SJSA1 (cell line): Measurements from ENCODE around the gene PRKCH. TPM values are rescaled to one million over a fixed set of nuclear protein-coding genes. Genes with fewer than 3 reads are reported as not detected.

ENCODE experiments used
- DNase-seq, 2 experiments: peaks; one replicate each; pipeline ENCODE4 v3.0.0-alpha.2; 2015 to 2020; ENCODE audit warnings: low spot score in 2 of 2, low read depth in 1 of 2
- H3K27ac ChIP-seq: fragments of 250-450 bp; sonication (Bioruptor Pico); 2 replicates; pipeline ENCODE4 v1.5.1; 2020; ENCODE audit warnings: mild to moderate bottlenecking, moderate library complexity
- H3K27me3 ChIP-seq: fragments of 250-450 bp; sonication (Bioruptor Pico); replicated peaks from 2 replicates; pipeline ENCODE4 v1.5.1; 2020; ENCODE audit warnings: mild to moderate bottlenecking, moderate library complexity
- H3K36me3 ChIP-seq: fragments of 250-450 bp; sonication (Bioruptor Pico); 2 replicates; pipeline ENCODE4 v1.5.1; 2020; ENCODE audit warnings: mild to moderate bottlenecking
- H3K4me1 ChIP-seq: fragments of 250-450 bp; sonication (Bioruptor Pico); replicated peaks from 2 replicates; pipeline ENCODE4 v1.6.1; 2021; ENCODE audit warnings: mild to moderate bottlenecking
- H3K4me3 ChIP-seq: fragments of 250-450 bp; sonication (Bioruptor Pico); 2 replicates; pipeline ENCODE4 v1.5.1; 2020; ENCODE audit warnings: mild to moderate bottlenecking
- H3K9me3 ChIP-seq: fragments of 250-450 bp; sonication (Bioruptor Pico); replicated peaks from 2 replicates; pipeline ENCODE4 v1.5.1; 2020; ENCODE audit warnings: mild to moderate bottlenecking
- total RNA-seq: library from RNA; depleted of rRNA; stranded (reverse); fragments of >200 nt; shearing (Covaris generic); gene quantifications from 2 replicates; pipeline ENCODE4 v1.2.3, GENCODE V29; 2014

The PRKCH gene
- total RNA-seq, 1 experiment from 2014 or later: 5.7 TPM

GRCh38 chr14:61512026-61512834 is 190.9 kb downstream of the PRKCH start:
- Histone ChIP-seq H3K9me3 (no peaks in the 10 kb centered on the region), H3K4me3 (no peak overlapping the region), H3K36me3 (no peaks in the 10 kb centered on the region), H3K27ac (no peak overlapping the region), H3K27me3 (no peaks in the 10 kb centered on the region), H3K4me1 (no peaks in the 10 kb centered on the region)
- no peak for DNase-seq

DNA sequence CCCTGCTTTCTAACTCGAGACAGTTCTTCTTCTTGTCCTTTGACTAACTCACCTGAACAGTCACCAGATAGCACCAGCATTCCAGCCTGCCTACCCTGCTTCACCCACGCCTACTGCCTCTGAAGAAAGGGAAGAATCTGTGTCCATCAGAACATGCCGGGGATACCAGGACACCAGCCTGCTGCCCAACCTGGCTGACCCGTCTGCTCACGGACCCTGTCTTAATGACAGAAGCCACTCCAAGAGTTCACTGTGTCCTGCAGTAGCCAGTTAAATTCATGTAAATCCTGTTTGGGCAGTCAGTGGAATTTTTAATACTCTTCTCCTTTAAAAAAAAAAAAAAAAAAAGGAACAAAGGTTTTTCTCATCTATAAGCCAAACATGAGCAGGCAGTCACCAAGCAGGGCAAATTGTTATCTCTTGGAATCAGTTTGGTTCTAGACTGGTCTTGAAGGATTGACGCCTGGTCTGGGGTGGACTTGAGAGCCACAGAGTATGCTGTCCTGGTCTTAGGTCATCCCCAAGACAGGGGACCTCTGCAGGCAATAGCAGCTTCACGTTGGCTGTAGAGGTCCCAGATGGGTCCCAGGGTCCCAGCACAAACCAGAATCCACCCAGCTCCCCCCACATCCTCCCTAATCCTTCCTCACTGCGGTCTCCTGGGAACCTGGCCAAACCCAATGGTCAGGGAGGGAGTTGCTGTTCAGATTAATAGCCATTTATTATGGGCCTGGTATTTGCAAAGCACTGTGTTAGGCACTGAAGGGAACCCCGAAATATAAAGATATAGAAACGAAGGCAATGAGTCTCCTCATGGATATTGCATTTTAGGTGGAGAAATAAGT is 192.8 kb downstream of the PRKCH start:
- Histone ChIP-seq H3K4me1 (no peaks in the 10 kb centered on the region), H3K27ac (no peak overlapping the region), H3K36me3 (no peaks in the 10 kb centered on the region), H3K9me3 (no peaks in the 10 kb centered on the region), H3K4me3 (no peak overlapping the region), H3K27me3 (no peaks in the 10 kb centered on the region)
- no peak for DNase-seq

DNA sequence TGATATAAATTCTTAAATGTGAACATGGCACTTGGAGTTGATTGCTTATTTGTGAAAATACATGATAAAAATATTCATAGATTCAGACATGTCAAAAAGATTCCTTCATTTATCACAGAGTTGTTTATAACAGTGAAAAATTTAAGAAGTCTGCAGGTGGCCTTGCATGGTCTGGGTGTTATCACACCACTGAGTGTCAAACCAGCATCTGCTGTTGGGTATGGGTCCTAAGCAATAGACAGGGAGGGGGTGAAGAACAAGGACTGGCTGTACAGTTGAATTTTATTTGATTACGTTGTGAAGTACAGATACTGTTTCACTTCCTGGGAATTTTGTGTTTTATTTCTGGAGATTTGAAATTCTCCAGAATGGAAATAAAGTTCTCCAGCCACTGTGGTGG is 193.5 kb downstream of the PRKCH start:
- Histone ChIP-seq H3K27me3 (no peaks in the 10 kb centered on the region), H3K4me1 (no peaks in the 10 kb centered on the region), H3K4me3 (no peak overlapping the region), H3K9me3 (no peaks in the 10 kb centered on the region), H3K27ac (no peak overlapping the region), H3K36me3 (no peaks in the 10 kb centered on the region)
- no peak for DNase-seq

GRCh38 chr14:61515436-61516117 is 194.2 kb downstream of the PRKCH start:
- no peaks in the 10 kb centered on the region for H3K4me1 ChIP-seq
- H3K9me3 ChIP-seq: no peaks in the 10 kb centered on the region
- no peak for DNase-seq
- H3K27me3 ChIP-seq: no peaks in the 10 kb centered on the region
- no peaks in the 10 kb centered on the region for H3K36me3 ChIP-seq
- H3K27ac ChIP-seq: no peak overlapping the region
- H3K4me3 ChIP-seq: no peak overlapping the region

DNA sequence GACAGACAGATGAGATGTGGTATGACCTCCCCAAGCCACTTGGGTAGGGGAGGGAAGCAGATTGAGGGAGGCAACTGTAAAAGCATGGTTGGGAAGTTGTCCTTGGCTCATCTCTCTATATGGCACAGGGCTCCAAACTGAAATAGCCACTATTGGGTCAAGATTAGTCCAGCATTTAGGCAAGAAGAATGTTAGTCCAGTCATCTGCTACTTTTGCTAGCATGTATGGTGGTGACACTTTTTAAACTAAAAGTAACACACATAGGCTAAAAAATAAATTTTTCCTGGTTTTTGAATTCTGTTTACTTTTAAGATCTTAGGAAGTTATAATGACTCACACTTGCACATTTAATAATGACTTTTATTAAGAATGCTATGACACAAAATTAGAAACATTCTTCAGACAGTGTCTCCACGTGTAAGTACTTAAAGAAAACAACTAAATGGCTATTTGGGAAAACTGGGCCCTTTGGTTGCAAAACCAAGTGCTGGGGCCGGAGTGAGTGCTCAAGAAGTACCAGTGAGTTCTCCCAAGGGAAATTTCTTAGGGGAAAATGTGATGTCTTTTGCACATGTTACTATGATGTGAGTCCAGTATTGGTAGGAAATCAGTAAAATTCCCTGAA is 194.9 kb downstream of the PRKCH start:
- no peak overlapping the region for H3K27ac ChIP-seq
- H3K27me3 ChIP-seq: no peaks in the 10 kb centered on the region
- H3K4me3 ChIP-seq: no peak overlapping the region
- no peak for DNase-seq
- no peaks in the 10 kb centered on the region for H3K4me1 ChIP-seq
- no peaks in the 10 kb centered on the region for H3K36me3 ChIP-seq
- H3K9me3 ChIP-seq: no peaks in the 10 kb centered on the region

- no peaks in the 10 kb centered on the region for H3K4me1 ChIP-seq
- no peak for DNase-seq
- no peak overlapping the region for H3K4me3 ChIP-seq
- no peaks in the 10 kb centered on the region for H3K27me3 ChIP-seq
- H3K36me3 ChIP-seq: no peaks in the 10 kb centered on the region
- no peak overlapping the region for H3K27ac ChIP-seq
- H3K9me3 ChIP-seq: no peaks in the 10 kb centered on the region
Measured at GRCh38 chr14:61516964-61517653, 195.7 kb downstream of the PRKCH start.

- Histone ChIP-seq H3K36me3 (no peaks in the 10 kb centered on the region), H3K4me1 (no peaks in the 10 kb centered on the region), H3K27me3 (no peaks in the 10 kb centered on the region), H3K27ac (no peak overlapping the region), H3K4me3 (no peak overlapping the region), H3K9me3 (no peaks in the 10 kb centered on the region)
- DNase-seq: no peak
Measured at GRCh38 chr14:61517911-61518384, 196.6 kb downstream of the PRKCH start.

DNA sequence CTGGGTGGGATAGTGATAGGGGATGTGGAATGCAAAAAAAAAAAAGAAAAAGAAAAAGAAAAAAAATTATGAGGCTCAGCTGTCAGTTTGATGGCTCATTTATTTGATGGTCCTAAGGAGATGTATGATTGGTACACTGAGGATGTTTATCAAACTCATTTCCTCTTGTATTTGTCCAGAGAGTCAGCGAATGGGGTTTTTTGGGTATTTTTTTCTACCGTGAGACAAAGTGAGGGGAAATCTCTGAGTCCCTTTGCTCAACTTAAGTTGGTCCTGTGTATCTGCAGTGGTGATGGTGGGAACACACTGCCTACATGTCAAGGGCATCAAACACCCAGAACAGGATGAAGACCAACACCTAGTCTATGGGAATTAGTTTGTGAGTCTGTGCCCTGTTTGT is 197.0 kb downstream of the PRKCH start:
- no peak overlapping the region for H3K27ac ChIP-seq
- no peak for DNase-seq
- no peaks in the 10 kb centered on the region for H3K36me3 ChIP-seq
- H3K4me1 ChIP-seq: no peaks in the 10 kb centered on the region
- no peaks in the 10 kb centered on the region for H3K27me3 ChIP-seq
- H3K4me3 ChIP-seq: no peak overlapping the region
- no peaks in the 10 kb centered on the region for H3K9me3 ChIP-seq

DNA sequence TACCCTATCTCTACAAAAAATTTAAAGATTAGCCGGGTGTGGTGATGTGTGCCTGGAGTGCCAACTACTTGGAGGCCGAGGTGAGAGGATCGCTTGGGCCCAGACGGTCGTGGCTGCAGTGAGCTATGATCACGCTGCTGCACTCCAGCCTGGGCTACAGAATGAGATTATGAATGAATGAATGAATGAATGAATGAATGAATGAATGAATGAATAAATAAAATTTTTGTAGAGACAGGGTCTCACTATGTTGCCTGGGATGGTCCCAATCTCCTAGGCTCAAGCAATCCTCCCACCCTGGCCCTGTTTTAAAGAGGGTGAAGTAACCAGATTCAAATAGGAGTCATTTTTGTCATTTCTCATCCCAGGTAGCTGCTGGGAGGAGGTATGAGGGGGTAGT is 197.7 kb downstream of the PRKCH start:
- no peaks in the 10 kb centered on the region for H3K36me3 ChIP-seq
- peaks cover 4% of the 10 kb centered on the region for H3K4me1 ChIP-seq
- no peaks in the 10 kb centered on the region for H3K27me3 ChIP-seq
- no peak overlapping the region for H3K4me3 ChIP-seq
- no peak overlapping the region for H3K27ac ChIP-seq
- H3K9me3 ChIP-seq: no peaks in the 10 kb centered on the region
- DNase-seq: no peak

DNA sequence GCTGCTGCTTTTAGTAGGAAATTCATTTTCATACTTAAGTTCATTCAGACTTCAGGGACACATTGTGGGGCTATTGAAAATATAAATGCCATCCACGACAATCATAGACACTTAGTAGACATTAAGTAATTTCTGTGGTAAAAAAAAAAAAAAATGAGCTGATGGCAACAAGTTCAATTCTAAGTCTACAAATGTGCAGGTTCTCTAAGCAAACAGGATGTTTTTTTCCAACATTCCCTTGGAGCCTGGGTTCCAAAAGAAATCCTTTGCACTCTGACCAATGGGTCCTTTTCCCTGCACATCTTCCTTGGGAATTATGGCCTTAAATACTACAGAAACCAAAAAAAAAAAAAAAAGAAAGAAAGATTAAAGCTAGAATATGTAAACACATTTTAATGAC is 198.4 kb downstream of the PRKCH start:
- Histone ChIP-seq H3K27me3 (no peaks in the 10 kb centered on the region), H3K4me3 (no peak overlapping the region), H3K4me1 (peaks cover 10% of the 10 kb centered on the region), H3K27ac (no peak overlapping the region), H3K36me3 (no peaks in the 10 kb centered on the region), H3K9me3 (no peaks in the 10 kb centered on the region)
- no peak for DNase-seq

DNA sequence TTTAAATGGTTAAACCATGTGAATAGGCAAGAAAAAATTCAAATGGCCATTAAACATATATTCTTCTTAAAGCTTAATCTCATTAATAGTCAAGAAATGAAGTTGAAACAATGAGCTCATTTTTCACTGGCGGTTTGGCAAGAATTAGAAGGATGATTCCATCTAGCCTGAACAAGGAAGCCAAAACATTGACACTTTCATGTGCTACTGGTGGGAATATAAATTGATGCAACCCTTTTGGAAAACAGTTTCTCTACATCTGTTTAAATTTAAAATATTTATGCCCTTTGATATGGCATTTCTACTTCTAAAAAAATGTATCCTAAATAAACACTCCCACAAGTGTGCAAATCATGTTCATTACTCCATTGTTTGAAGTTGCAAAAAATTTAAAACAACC is 199.2 kb downstream of the PRKCH start:
- Histone ChIP-seq H3K36me3 (no peaks in the 10 kb centered on the region), H3K27me3 (no peaks in the 10 kb centered on the region), H3K27ac (no peak overlapping the region), H3K4me3 (no peak overlapping the region), H3K4me1 (peaks cover 18% of the 10 kb centered on the region), H3K9me3 (no peaks in the 10 kb centered on the region)
- DNase-seq: no peak

DNA sequence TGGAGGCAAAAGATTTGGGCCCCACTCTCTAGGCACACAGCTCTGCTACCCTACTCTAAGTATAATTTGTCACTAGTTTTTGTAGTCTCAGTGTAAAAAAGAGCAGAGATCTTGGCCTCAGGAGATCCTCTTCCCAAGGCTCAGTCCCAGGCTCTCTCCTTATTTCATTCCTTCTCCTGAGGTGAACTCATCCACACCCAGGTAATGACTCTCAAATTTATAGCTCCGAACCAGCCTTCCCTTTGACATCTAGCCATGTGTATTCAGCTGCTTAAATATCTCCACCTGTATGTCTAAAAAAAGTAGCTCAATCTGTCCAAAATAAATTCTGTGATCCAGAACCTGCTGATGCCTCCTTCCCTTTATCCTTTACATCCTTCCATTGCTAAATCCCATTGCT is 200.4 kb downstream of the PRKCH start:
- Histone ChIP-seq H3K27me3 (no peaks in the 10 kb centered on the region), H3K27ac (no peak overlapping the region), H3K4me1 (peaks cover 30% of the 10 kb centered on the region), H3K36me3 (no peaks in the 10 kb centered on the region), H3K4me3 (no peak overlapping the region), H3K9me3 (no peaks in the 10 kb centered on the region)
- DNase-seq: no peak

- no peaks in the 10 kb centered on the region for H3K27me3 ChIP-seq
- H3K4me1 ChIP-seq: peaks cover 50% of the 10 kb centered on the region
- no peaks in the 10 kb centered on the region for H3K36me3 ChIP-seq
- H3K4me3 ChIP-seq: no peak overlapping the region
- no peak for DNase-seq
- no peaks in the 10 kb centered on the region for H3K9me3 ChIP-seq
- 0 out of 2 replicates have a peak overlapping the region, but pooled peaks have one; percentile 39 for H3K27ac ChIP-seq
Measured at GRCh38 chr14:61523751-61524150, 202.4 kb downstream of the PRKCH start.
